ENCODE measurements around the gene PNMT. TPM values are rescaled to one million over a fixed set of nuclear protein-coding genes. Genes with fewer than 3 reads are reported as not detected.

Gene PNMT
- total and polyA plus RNA-seq, 2 of the 13 experiments (the other 11 are each of a cell fraction or from before 2014, with no cell fraction given): 0.25 TPM; not detected in 1

GRCh38 chr17:39653662-39654331 is 14.5 kb upstream of the PNMT start (continued):
- no peak for TF ChIP-seq MTF1 (CRISPR knock-in tag; IDR thresholded peaks at IDR 0.05)
- no peak for TF ChIP-seq ZNF557 (CRISPR knock-in tag; IDR thresholded peaks at IDR 0.05)
- TF ChIP-seq ZBTB40 (IDR thresholded peaks at IDR 0.05): no peak
- 0 out of 2 replicates have a peak, but pooled peaks have one; percentile 31 for TF ChIP-seq ZBTB40 (CRISPR knock-in tag; IDR thresholded peaks at IDR 0.05)
- TF ChIP-seq ZFP36 (IDR thresholded peaks at IDR 0.05; ENCODE audit: borderline replicate concordance, low read depth, low read length, partially characterized antibody): no peak
- peak; percentile 82 to 84 for TF ChIP-seq NR2F1 (CRISPR knock-in tag; IDR thresholded peaks at IDR 0.05)
- no peak for TF ChIP-seq GLI4 (CRISPR knock-in tag; IDR thresholded peaks at IDR 0.05; ENCODE audit: borderline replicate concordance)
- TF ChIP-seq ZNF496 (CRISPR knock-in tag; IDR thresholded peaks at IDR 0.05; ENCODE audit: insufficient replicate concordance): no peak
- TF ChIP-seq, protein P1, sequence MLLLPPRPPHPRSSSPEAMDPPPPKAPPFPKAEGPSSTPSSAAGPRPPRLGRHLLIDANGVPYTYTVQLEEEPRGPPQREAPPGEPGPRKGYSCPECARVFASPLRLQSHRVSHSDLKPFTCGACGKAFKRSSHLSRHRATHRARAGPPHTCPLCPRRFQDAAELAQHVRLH (CRISPR knock-in tag; IDR thresholded peaks at IDR 0.05; ENCODE audit: borderline replicate concordance, low read depth): peak; percentile 77; the same call in 1 of the 2 replicates
- TF ChIP-seq NCOR1 (IDR thresholded peaks at IDR 0.05; ENCODE audit: borderline replicate concordance, low read length): peak; percentile 57; the same call in 1 of the 2 replicates
- peak; percentile 62 for TF ChIP-seq FOXO1 (CRISPR knock-in tag; IDR thresholded peaks at IDR 0.05)
- no peak for TF ChIP-seq ZNF383 (CRISPR knock-in tag; IDR thresholded peaks at IDR 0.05; ENCODE audit: borderline replicate concordance)
- TF ChIP-seq TARDBP (CRISPR knock-in tag; IDR thresholded peaks at IDR 0.05): peak; percentile 66; the same call in 1 of the 2 replicates
- TF ChIP-seq ZFX (CRISPR knock-in tag; IDR thresholded peaks at IDR 0.05; ENCODE audit: low read depth): peak; percentile 49; the same call in 1 of the 2 replicates
- TF ChIP-seq HMGXB3 (CRISPR knock-in tag; IDR thresholded peaks at IDR 0.05; ENCODE audit: borderline replicate concordance): no peak
